Stimulated activated CD8-positive, alpha-beta memory T cell treated with anti-CD3 and anti-CD28 coated beads, Interleukin-15, amount 100 ng/mL, for 4 hours (primary cell): Measurements from ENCODE around the gene FAM110D.

ENCODE experiments used
- DNase-seq, 2 donors: peaks; one replicate each; pipeline ENCODE4 v3.0.0-alpha.2; 2020; ENCODE audit warnings: low read depth in 2 of 2

FAM110D gene

GRCh38 chr1:26189331-26189730, 30.5 kb downstream of the FAM110D start:
- DNase-seq, result no peak

- DNase-seq, result no peak
Measured at GRCh38 chr1:26189751-26190275, 30.9 kb downstream of the FAM110D start.

- no peak for DNase-seq
Measured at GRCh38 chr1:26190373-26190987, 31.6 kb downstream of the FAM110D start, which contains the start of gene CATSPER4. CATSPER4 (plus strand) TSS chr1:26190602; CDS start chr1:26190628, 26 bp downstream.

GRCh38 chr1:26191739-26192138, 32.9 kb downstream of the FAM110D start:
- DNase-seq, result no peak

GRCh38 chr1:26195805-26196204, 36.9 kb downstream of the FAM110D start:
- DNase-seq, result no peak

GRCh38 chr1:26197301-26197700, 38.4 kb downstream of the FAM110D start:
- DNase-seq, result no peak

GRCh38 chr1:26197813-26198212, 38.9 kb downstream of the FAM110D start:
- no peak for DNase-seq

GRCh38 chr1:26200413-26200812, 41.5 kb downstream of the FAM110D start:
- DNase-seq, result no peak

GRCh38 chr1:26203642-26204318, 44.9 kb downstream of the FAM110D start:
- no peak for DNase-seq

GRCh38 chr1:26210147-26210870, 51.4 kb downstream of the FAM110D start:
- no peak for DNase-seq

GRCh38 chr1:26212726-26213125, 53.8 kb downstream of the FAM110D start:
- no peak for DNase-seq

- no peak for DNase-seq
Measured at GRCh38 chr1:26213335-26213905, 54.5 kb downstream of the FAM110D start.
